Testis (tissue), 2 donors: Measurements from ENCODE around the gene MTCL1.

Source experiments
- POLR2A ChIP-seq: fragments of 450-650 bp; IDR thresholded peaks from one replicate; pipeline ENCODE4 v1.6.1; 2017; ENCODE audit warnings: antibody characterized with exemption, mild to moderate bottlenecking, moderate library complexity
- TF ChIP-seq, protein P1 (sequence below), 3 experiments: fragments of 450-650 bp in 2 of 3; fragments of 200-600 bp in 1 of 3; sonication (generic) in 1 of 3; IDR thresholded peaks; one replicate each; pipeline ENCODE4 v1.5.1; 2016 to 2019; ENCODE audit warnings: antibody characterized with exemption in 3 of 3, mild to moderate bottlenecking in 2 of 3, moderate library complexity in 1 of 3

DNA sequence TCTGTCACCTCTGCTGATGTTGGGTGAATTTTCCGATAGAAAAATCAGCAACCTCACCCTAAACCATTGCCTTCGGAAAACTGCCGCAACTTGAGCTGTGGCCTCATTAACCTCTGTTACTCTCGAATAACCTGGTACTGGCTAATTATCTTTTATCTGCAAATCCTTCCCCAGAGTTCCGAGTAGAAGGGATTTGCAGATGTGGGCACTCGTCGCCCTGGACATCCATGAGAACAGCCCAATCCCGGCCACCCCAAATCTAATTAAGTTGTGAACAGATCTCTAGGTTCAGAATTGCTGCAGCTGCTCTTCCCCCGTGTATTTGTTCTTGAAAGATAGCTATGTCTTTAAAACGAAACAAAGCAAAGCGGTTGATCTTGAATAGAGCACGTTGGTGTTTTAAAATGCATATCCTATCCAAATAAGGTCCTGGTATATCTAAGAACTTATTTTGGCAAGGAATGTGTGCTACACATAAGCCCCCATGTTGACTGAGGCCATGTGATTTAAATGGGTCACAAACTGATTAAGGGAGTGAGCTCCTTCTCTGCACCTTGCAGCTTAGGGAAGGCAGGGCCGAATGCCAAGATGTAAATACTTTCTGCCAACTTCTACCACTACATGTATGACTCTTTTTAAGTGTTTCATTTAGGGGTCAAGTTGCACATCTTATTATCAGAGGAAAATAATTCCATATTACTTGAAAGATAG lies 88.2 kb downstream of the MTCL1 start:
- TF ChIP-seq POLR2A = no peak
- TF ChIP-seq, protein P1, sequence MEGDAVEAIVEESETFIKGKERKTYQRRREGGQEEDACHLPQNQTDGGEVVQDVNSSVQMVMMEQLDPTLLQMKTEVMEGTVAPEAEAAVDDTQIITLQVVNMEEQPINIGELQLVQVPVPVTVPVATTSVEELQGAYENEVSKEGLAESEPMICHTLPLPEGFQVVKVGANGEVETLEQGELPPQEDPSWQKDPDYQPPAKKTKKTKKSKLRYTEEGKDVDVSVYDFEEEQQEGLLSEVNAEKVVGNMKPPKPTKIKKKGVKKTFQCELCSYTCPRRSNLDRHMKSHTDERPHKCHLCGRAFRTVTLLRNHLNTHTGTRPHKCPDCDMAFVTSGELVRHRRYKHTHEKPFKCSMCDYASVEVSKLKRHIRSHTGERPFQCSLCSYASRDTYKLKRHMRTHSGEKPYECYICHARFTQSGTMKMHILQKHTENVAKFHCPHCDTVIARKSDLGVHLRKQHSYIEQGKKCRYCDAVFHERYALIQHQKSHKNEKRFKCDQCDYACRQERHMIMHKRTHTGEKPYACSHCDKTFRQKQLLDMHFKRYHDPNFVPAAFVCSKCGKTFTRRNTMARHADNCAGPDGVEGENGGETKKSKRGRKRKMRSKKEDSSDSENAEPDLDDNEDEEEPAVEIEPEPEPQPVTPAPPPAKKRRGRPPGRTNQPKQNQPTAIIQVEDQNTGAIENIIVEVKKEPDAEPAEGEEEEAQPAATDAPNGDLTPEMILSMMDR (IDR thresholded peaks at IDR 0.05) = no peak
